HFF-Myc (cell line): ENCODE data around the gene EPHB4.

Experiments
- DNase-seq: peaks from one replicate; pipeline ENCODE4 v3.0.0-alpha.2; 2011; ENCODE audit warnings: low read depth; ENCODE audit errors: extremely low read depth
- H3K4me3 ChIP-seq: replicated peaks from 2 replicates; pipeline ENCODE4 v1.5.1; 2011; ENCODE audit warnings: low read depth, mild to moderate bottlenecking, control low read depth, low read length
- CTCF ChIP-seq: IDR thresholded peaks from 2 replicates; pipeline ENCODE4 v1.5.1; 2012; ENCODE audit warnings: mild to moderate bottlenecking, low read depth, low read length, control low read depth; ENCODE audit errors: missing control alignments

Gene EPHB4

GRCh38 chr7:100794741-100795140, 32.6 kb downstream of the EPHB4 start:
- no peak for TF ChIP-seq CTCF
- DNase-seq: no peak
- H3K4me3 ChIP-seq: no peak overlapping the region

GRCh38 chr7:100793806-100794660, 33.3 kb downstream of the EPHB4 start:
- no peak for TF ChIP-seq CTCF
- H3K4me3 ChIP-seq: no peak overlapping the region
- peak; percentile 30 for DNase-seq

GRCh38 chr7:100791881-100792666, 35.2 kb downstream of the EPHB4 start:
- no peak for TF ChIP-seq CTCF
- no peak overlapping the region for H3K4me3 ChIP-seq
- no peak for DNase-seq

GRCh38 chr7:100789055-100789454, 38.3 kb downstream of the EPHB4 start:
- TF ChIP-seq CTCF: no peak
- DNase-seq: no peak
- H3K4me3 ChIP-seq: no peak overlapping the region

- DNase-seq: no peak
- no peak overlapping the region for H3K4me3 ChIP-seq
- no peak for TF ChIP-seq CTCF
Measured at GRCh38 chr7:100786323-100786722, 41.0 kb downstream of the EPHB4 start.

GRCh38 chr7:100785878-100786277, 41.4 kb downstream of the EPHB4 start:
- no peak for TF ChIP-seq CTCF
- no peak for DNase-seq
- no peak overlapping the region for H3K4me3 ChIP-seq
